GM20000 (cell line): ENCODE data around the gene B3GNT7.

Source experiments
- DNase-seq: peaks from one replicate; pipeline ENCODE4 v3.0.0; 2012; ENCODE audit warnings: low spot score
- CTCF ChIP-seq: IDR thresholded peaks from 2 replicates; pipeline ENCODE4 v1.5.1; 2012; ENCODE audit warnings: mild to moderate bottlenecking, control low read depth; ENCODE audit errors: extremely low read depth, missing control alignments

The B3GNT7 gene

GRCh38 chr2:231421051-231421580 is 25.6 kb downstream of the B3GNT7 start:
- no peak for DNase-seq

GRCh38 chr2:231422056-231422455 is 26.5 kb downstream of the B3GNT7 start:
- no peak for TF ChIP-seq CTCF
- DNase-seq: no peak

More at GRCh38 chr2:231421051-231421580, 25.6 kb downstream of the B3GNT7 start:
- TF ChIP-seq CTCF: no peak

- TF ChIP-seq CTCF: no peak
Measured at GRCh38 chr2:231423176-231423575, 27.7 kb downstream of the B3GNT7 start.

GRCh38 chr2:231425291-231425810 is 29.8 kb downstream of the B3GNT7 start:
- no peak for TF ChIP-seq CTCF
- no peak for DNase-seq

More at GRCh38 chr2:231423176-231423575, 27.7 kb downstream of the B3GNT7 start:
- no peak for DNase-seq

GRCh38 chr2:231425811-231426703 is 30.5 kb downstream of the B3GNT7 start:
- DNase-seq: no peak
- no peak for TF ChIP-seq CTCF

- DNase-seq: no peak
- TF ChIP-seq CTCF: no peak
Measured at GRCh38 chr2:231427116-231427515, 31.6 kb downstream of the B3GNT7 start.

- TF ChIP-seq CTCF: no peak
- DNase-seq: no peak
Measured at GRCh38 chr2:231429152-231429551, 33.6 kb downstream of the B3GNT7 start.
